Ascending aorta (tissue), 2 donors: ENCODE measurements around the gene HDAC5. TPM values are rescaled to one million over a fixed set of nuclear protein-coding genes. Genes with fewer than 3 reads are reported as not detected.
A peak's percentile ranks its signal among the peaks of the same experiment; 100 is the strongest.
"Not testable (repeated sequence)": the region's sequence is repeated elsewhere in the genome, so short reads cannot be mapped to it uniquely, and the experiment has no call there.

Experiments used
- DNase-seq, 2 donors: peaks; one replicate each; pipeline ENCODE4 v3.0.0-alpha.2; 2019; ENCODE audit warnings: low spot score in 2 of 2
- H3K27ac ChIP-seq, 2 donors: fragments of 200-600 bp; sonication (generic); one replicate each; pipeline ENCODE4 v1.5.1; 2016 to 2017; ENCODE audit warnings: mild to moderate bottlenecking in 1 of 2
- H3K27me3 ChIP-seq: fragments of 200-600 bp; sonication (generic); one replicate; pipeline ENCODE4 v1.5.1; 2017
- H3K36me3 ChIP-seq, 2 donors: fragments of 200-600 bp; sonication (generic); one replicate each; pipeline ENCODE4 v1.5.1; 2016
- H3K4me1 ChIP-seq, 2 donors: fragments of 200-600 bp; sonication (generic); one replicate each; pipeline ENCODE4 v1.5.1; 2016 to 2017; ENCODE audit warnings: mild to moderate bottlenecking in 1 of 2
- H3K4me3 ChIP-seq, 2 donors: fragments of 200-600 bp; sonication (generic); one replicate each; pipeline ENCODE4 v1.5.1; 2016 to 2017; ENCODE audit warnings: mild to moderate bottlenecking in 1 of 2
- H3K9me3 ChIP-seq, 2 donors: fragments of 200-600 bp; sonication (generic); one replicate each; pipeline ENCODE4 v1.5.1; 2016
- CTCF ChIP-seq, 3 experiments: fragments of 200-600 bp in 2 of 3; fragments of 450-650 bp in 1 of 3; sonication (generic) in 2 of 3; IDR thresholded peaks; one replicate each; pipeline ENCODE4 v1.5.1; 2016 to 2019; ENCODE audit warnings: antibody characterized with exemption in 3 of 3, mild to moderate bottlenecking in 1 of 3, moderate library complexity in 1 of 3
- intact Hi-C: fragments of 100-400 bp; cut with DNase I; formaldehyde crosslinking; loops from one replicate; pipeline ENCODE4 v1.15.1; 2023
- total RNA-seq: library from RNA; depleted of rRNA; stranded (reverse); fragments of >200 nt; gene quantifications from one replicate; pipeline ENCODE4 v1.1.0, GENCODE V29; 2016

Gene HDAC5
- total RNA-seq, 1 donor from 2014 or later: 189 TPM

GRCh38 chr17:44124118-44124438, 637 bp upstream of the HDAC5 start:
- Histone ChIP-seq H3K4me3 (peak overlapping the region; percentile 99 to 100), H3K36me3 (no peaks in the 10 kb centered on the region), H3K9me3 (no peaks in the 10 kb centered on the region), H3K27me3 (no peaks in the 10 kb centered on the region), H3K27ac (peak overlapping the region; percentile 97 to 99), H3K4me1 (peaks cover 18 to 30% of the 10 kb centered on the region in 2 donors)
- intact Hi-C loops: loop anchor here (1.0 to 5.0 kb wide), 4 partner anchors 14 to 117 kb away; partner anchors contain the start of gene TMUB2
- DNase-seq: no peak
- no peak for TF ChIP-seq CTCF (IDR thresholded peaks at IDR 0.05)

- Histone ChIP-seq H3K36me3 (no peaks in the 10 kb centered on the region), H3K27me3 (no peaks in the 10 kb centered on the region), H3K9me3 (no peaks in the 10 kb centered on the region), H3K27ac (peak overlapping the region; percentile 97 to 99), H3K4me1 (peaks cover 18 to 39% of the 10 kb centered on the region in 2 donors), H3K4me3 (peak overlapping the region; percentile 99 to 100)
- TF ChIP-seq CTCF (IDR thresholded peaks at IDR 0.05): no peak
- intact Hi-C loops: loop anchor here (1.0 to 5.0 kb wide), 6 partner anchors 15 to 116 kb away; partner anchors contain the start of genes ASB16, G6PC3 and TMUB2
- no peak for DNase-seq
Measured at GRCh38 chr17:44122816-44123355, 555 bp downstream of the HDAC5 start.

- H3K4me3 ChIP-seq: peak overlapping the region; percentile 99 to 100
- DNase-seq: no peak
- no peaks in the 10 kb centered on the region for H3K27me3 ChIP-seq
- H3K9me3 ChIP-seq: no peaks in the 10 kb centered on the region
- H3K36me3 ChIP-seq: peaks cover 3% of the 10 kb centered on the region in 2 donors
- H3K4me1 ChIP-seq: peaks cover 18 to 41% of the 10 kb centered on the region in 2 donors
- TF ChIP-seq CTCF (IDR thresholded peaks at IDR 0.05): no peak
- intact Hi-C loops: loop anchor here (2.0 to 5.0 kb wide), 4 partner anchors 35 to 115 kb away; partner anchors contain the start of genes ASB16 and TMUB2
- peak overlapping the region; percentile 97 to 99 for H3K27ac ChIP-seq
Measured at GRCh38 chr17:44121997-44122815, 1.2 kb downstream of the HDAC5 start.

GRCh38 chr17:44120851-44121605, 2.4 kb downstream of the HDAC5 start:
- H3K36me3 ChIP-seq: peaks cover 15% of the 10 kb centered on the region in 2 donors
- H3K4me3 ChIP-seq: peak overlapping the region; percentile 99 to 100
- peak overlapping the region; percentile 97 to 99 for H3K27ac ChIP-seq
- no peak for DNase-seq
- intact Hi-C loops: loop anchor here (5.0 kb wide), 3 partner anchors 34 to 114 kb away; partner anchors contain the start of gene TMUB2
- TF ChIP-seq CTCF (IDR thresholded peaks at IDR 0.05): no peak
- peaks cover 18 to 41% of the 10 kb centered on the region in 2 donors for H3K4me1 ChIP-seq
- H3K9me3 ChIP-seq: no peaks in the 10 kb centered on the region
- no peaks in the 10 kb centered on the region for H3K27me3 ChIP-seq

- not testable (repeated sequence) for H3K4me3 ChIP-seq, DNase-seq, H3K27me3 ChIP-seq, H3K9me3 ChIP-seq
- intact Hi-C loops: loop anchor here (5.0 kb wide), 3 partner anchors 33 to 113 kb away; partner anchors contain the start of gene TMUB2
- Histone ChIP-seq H3K36me3 (peaks cover 16 to 22% of the 10 kb centered on the region in 2 donors), H3K4me1 (peaks cover 18 to 41% of the 10 kb centered on the region in 2 donors), H3K27ac (peak overlapping the region; percentile 97 to 99)
Measured at GRCh38 chr17:44120281-44120680, 3.2 kb downstream of the HDAC5 start.
